Upper lobe of right lung (tissue), 1 donor: ENCODE data around the gene PCDHA13. TPM values are rescaled to one million over a fixed set of nuclear protein-coding genes. Genes with fewer than 3 reads are reported as not detected.

ENCODE experiments used
- ATAC-seq: fragments of 200-7000 bp; cut with Tn5 transposase; one replicate; pipeline ENCODE4 v1.9.1; 2020; ENCODE audit warnings: mild to moderate bottlenecking, moderate library complexity
- DNase-seq: peaks from one replicate; pipeline ENCODE4 v3.0.0-alpha.2; 2020
- H3K27ac ChIP-seq: fragments of 200-600 bp; one replicate; pipeline ENCODE4 v1.8.0; 2022
- H3K27me3 ChIP-seq: fragments of 200-600 bp; one replicate; pipeline ENCODE4 v1.8.0; 2022; ENCODE audit warnings: mild to moderate bottlenecking
- H3K36me3 ChIP-seq: fragments of 200-600 bp; one replicate; pipeline ENCODE4 v1.8.0; 2022
- H3K4me1 ChIP-seq: fragments of 200-600 bp; one replicate; pipeline ENCODE4 v1.8.0; 2022
- H3K4me3 ChIP-seq: fragments of 200-600 bp; one replicate; pipeline ENCODE4 v1.8.0; 2022; ENCODE audit warnings: mild to moderate bottlenecking
- H3K9me3 ChIP-seq: fragments of 200-600 bp; one replicate; pipeline ENCODE4 v1.8.0; 2022
- CTCF ChIP-seq: fragments of 200-600 bp; IDR thresholded peaks from one replicate; pipeline ENCODE4 v1.8.0; 2022; ENCODE audit warnings: antibody characterized with exemption
- intact Hi-C: fragments of 100-400 bp; cut with DNase I; formaldehyde crosslinking; loops from one replicate; pipeline ENCODE4 v1.11.0; 2022
- total RNA-seq: library from RNA; stranded (reverse); fragmentation: NEBNext Ultra II Directional; extraction: Animal tissue kit (Norgen Biotek cat#: 25700); gene quantifications from one replicate; pipeline ENCODE4 v1.2.1, GENCODE V29; 2021
- donor health status: DM: no; HTN: yes; CAD: no; lungs with severe emphysema.

PCDHA13 gene
- total RNA-seq, 1 donor from 2014 or later = 2.3 TPM

GRCh38 chr5:140926443-140927227 is 44.7 kb downstream of the PCDHA13 start:
- H3K27ac ChIP-seq = no peak overlapping the region
- H3K36me3 ChIP-seq = no peaks in the 10 kb centered on the region
- DNase-seq = peak; percentile 93
- ATAC-seq = peak; percentile 98
- no peaks in the 10 kb centered on the region for H3K27me3 ChIP-seq
- no peaks in the 10 kb centered on the region for H3K9me3 ChIP-seq
- peak overlapping the region; percentile 60 for H3K4me3 ChIP-seq
- peak; percentile 78 for TF ChIP-seq CTCF
- intact Hi-C loops = no loop called here
- peaks cover 5% of the 10 kb centered on the region for H3K4me1 ChIP-seq

- ATAC-seq = peak; percentile 22
- no peak overlapping the region for H3K27ac ChIP-seq
Observed at GRCh38 chr5:140927228-140927573, 45.3 kb downstream of the PCDHA13 start.

More at GRCh38 chr5:140927228-140927573, 45.3 kb downstream of the PCDHA13 start:
- intact Hi-C loops = no loop called here
- H3K9me3 ChIP-seq = no peaks in the 10 kb centered on the region
- no peaks in the 10 kb centered on the region for H3K36me3 ChIP-seq
- no peak for TF ChIP-seq CTCF
- peaks cover 5% of the 10 kb centered on the region for H3K4me1 ChIP-seq
- peak overlapping the region; percentile 60 for H3K4me3 ChIP-seq
- no peaks in the 10 kb centered on the region for H3K27me3 ChIP-seq
- peak; percentile 66 for DNase-seq

Other genes starting within 250 kb of the PCDHA13 start
- 127 TPM for gene CD14, start 248.9 kb upstream of the PCDHA13 start, total RNA-seq
- gene TMCO6, start 242.7 kb upstream of the PCDHA13 start, total RNA-seq = 10.7 TPM
- gene NDUFA2, start 234.5 kb upstream of the PCDHA13 start, total RNA-seq = 47.2 TPM
- gene IK, start 234.3 kb upstream of the PCDHA13 start, total RNA-seq = 63.5 TPM
- gene WDR55, start 217.2 kb upstream of the PCDHA13 start, total RNA-seq = 23.4 TPM
- gene DND1, start 208.5 kb upstream of the PCDHA13 start, total RNA-seq = 0.84 TPM
- gene HARS1, start 190.8 kb upstream of the PCDHA13 start, total RNA-seq = 46.9 TPM
- 23.1 TPM for gene HARS2, start 190.7 kb upstream of the PCDHA13 start, total RNA-seq
- gene ZMAT2, start 181.7 kb upstream of the PCDHA13 start, total RNA-seq = 42.3 TPM
- not detected for gene PCDHA1, start 96.0 kb upstream of the PCDHA13 start, total RNA-seq
- gene PCDHA2, start 87.3 kb upstream of the PCDHA13 start, total RNA-seq = 0.35 TPM
- gene PCDHA3, start 81.1 kb upstream of the PCDHA13 start, total RNA-seq = 1.3 TPM
- gene PCDHA4, start 75.1 kb upstream of the PCDHA13 start, total RNA-seq = 1.1 TPM
- gene PCDHA5, start 60.5 kb upstream of the PCDHA13 start, total RNA-seq = 0.43 TPM
- 0.64 TPM for gene PCDHA6, start 54.2 kb upstream of the PCDHA13 start, total RNA-seq
- gene PCDHA7, start 47.9 kb upstream of the PCDHA13 start, total RNA-seq = 0.35 TPM
- gene PCDHA8, start 40.9 kb upstream of the PCDHA13 start, total RNA-seq = 0.49 TPM
- 0.20 TPM for gene PCDHA9, start 33.7 kb upstream of the PCDHA13 start, total RNA-seq
- gene PCDHA10, start 26.2 kb upstream of the PCDHA13 start, total RNA-seq = 1.7 TPM
- gene PCDHA11, start 13.2 kb upstream of the PCDHA13 start, total RNA-seq = 0.38 TPM
- gene PCDHA12, start 6.8 kb upstream of the PCDHA13 start, total RNA-seq = 8.8 TPM
- 3.7 TPM for gene PCDHAC1, start 44.2 kb downstream of the PCDHA13 start, total RNA-seq
- gene PCDHAC2, start 84.4 kb downstream of the PCDHA13 start, total RNA-seq = 10.0 TPM
- gene PCDHB1, start 169.2 kb downstream of the PCDHA13 start, total RNA-seq = 0.12 TPM
- 3.8 TPM for gene PCDHB2, start 212.5 kb downstream of the PCDHA13 start, total RNA-seq
- 1.9 TPM for gene PCDHB3, start 218.3 kb downstream of the PCDHA13 start, total RNA-seq
- 3.0 TPM for gene PCDHB4, start 239.7 kb downstream of the PCDHA13 start, total RNA-seq